Transverse colon (tissue), 4 donors: ENCODE measurements around the gene SLC29A1. TPM values are rescaled to one million over a fixed set of nuclear protein-coding genes. Genes with fewer than 3 reads are reported as not detected.

Source experiments
- DNase-seq: peaks from one replicate; pipeline ENCODE4 v3.0.0-alpha.2; 2019
- H3K27ac ChIP-seq, 4 donors: fragments of 200-600 bp; sonication (generic); 2 replicates each; pipeline ENCODE4 v1.5.1; 2016 to 2018; ENCODE audit warnings: inconsistent platforms in 4 of 4
- H3K27me3 ChIP-seq: fragments of 200-600 bp; sonication (generic); 2 replicates; pipeline ENCODE4 v1.5.1; 2017; ENCODE audit warnings: inconsistent platforms
- H3K36me3 ChIP-seq, 4 donors: fragments of 200-600 bp; sonication (generic); 2 replicates each; pipeline ENCODE4 v1.5.1; 2017 to 2019; ENCODE audit warnings: inconsistent platforms in 4 of 4
- H3K4me1 ChIP-seq, 4 donors: fragments of 200-600 bp; sonication (generic); 2 replicates each; pipeline ENCODE4 v1.5.1; 2017 to 2020; ENCODE audit warnings: inconsistent platforms in 4 of 4
- H3K4me3 ChIP-seq, 4 donors: fragments of 200-600 bp; sonication (generic); 1 replicate in 1 of 4; 2 replicates in 3 of 4; pipeline versions ENCODE4 v1.5.1 to v1.6.1; 2017 to 2019; ENCODE audit warnings: inconsistent platforms in 4 of 4
- H3K9me3 ChIP-seq, 2 donors: fragments of 200-600 bp; sonication (generic); 2 replicates each; pipeline ENCODE4 v1.5.1; 2017 to 2019; ENCODE audit warnings: inconsistent platforms in 2 of 2
- EP300 ChIP-seq: sonication (generic); formaldehyde crosslinking; IDR thresholded peaks from one replicate; pipeline ENCODE4 v1.6.1; 2017; ENCODE audit warnings: antibody characterized with exemption, low read depth
- POLR2A ChIP-seq: fragments of 450-650 bp; IDR thresholded peaks from one replicate; pipeline ENCODE4 v1.6.1; 2016; ENCODE audit warnings: antibody characterized with exemption, mild to moderate bottlenecking, moderate library complexity
- POLR2AphosphoS5 ChIP-seq, 3 donors: sonication (generic); formaldehyde crosslinking; IDR thresholded peaks; one replicate each; pipeline ENCODE4 v1.6.1; 2016; ENCODE audit warnings: antibody characterized with exemption in 3 of 3
- WGBS, 2 donors: methylation state at CpG; one replicate each; pipeline ENCODE4 v1.1.5; 2018; ENCODE audit warnings: low coverage in 1 of 2; 5-methylcytosine and 5-hydroxymethylcytosine counted together
- in situ Hi-C, 4 donors: fragments of 200-750 bp; cut with MboI; loops; one replicate each; pipeline versions ENCODE4 v1.15.0 to v1.15.1; 2017; ENCODE audit warnings: low sequenced_read_pairs in 3 of 4, low pct_ligation_motif_present in 1 of 4, low pct_unique_long_range_greater_than_20kb in 1 of 4
- intact Hi-C: fragments of 100-400 bp; cut with DNase I; formaldehyde crosslinking; loops from one replicate; pipeline ENCODE4 v1.15.1; 2023; ENCODE audit warnings: low total_unique reads
- total RNA-seq, 4 donors: library from RNA; depleted of rRNA; stranded (reverse); fragments of >200 nt; gene quantifications; one replicate each; pipeline ENCODE4 v1.1.0, GENCODE V29; 2016
- TF ChIP-seq, protein P1 (sequence below), 5 experiments: fragments of 200-600 bp in 3 of 5; fragments of 450-650 bp in 2 of 5; sonication (generic) in 3 of 5; IDR thresholded peaks; 1 replicate in 2 of 5; 2 replicates in 3 of 5; pipeline ENCODE4 v1.5.1; 2016 to 2017; ENCODE audit warnings: antibody characterized with exemption in 5 of 5, inconsistent platforms in 3 of 5, mild to moderate bottlenecking in 2 of 5, moderate library complexity in 1 of 5

Gene SLC29A1
- total RNA-seq, 4 donors from 2014 or later = 25.1 to 45.2 (median 35.6) TPM

DNA sequence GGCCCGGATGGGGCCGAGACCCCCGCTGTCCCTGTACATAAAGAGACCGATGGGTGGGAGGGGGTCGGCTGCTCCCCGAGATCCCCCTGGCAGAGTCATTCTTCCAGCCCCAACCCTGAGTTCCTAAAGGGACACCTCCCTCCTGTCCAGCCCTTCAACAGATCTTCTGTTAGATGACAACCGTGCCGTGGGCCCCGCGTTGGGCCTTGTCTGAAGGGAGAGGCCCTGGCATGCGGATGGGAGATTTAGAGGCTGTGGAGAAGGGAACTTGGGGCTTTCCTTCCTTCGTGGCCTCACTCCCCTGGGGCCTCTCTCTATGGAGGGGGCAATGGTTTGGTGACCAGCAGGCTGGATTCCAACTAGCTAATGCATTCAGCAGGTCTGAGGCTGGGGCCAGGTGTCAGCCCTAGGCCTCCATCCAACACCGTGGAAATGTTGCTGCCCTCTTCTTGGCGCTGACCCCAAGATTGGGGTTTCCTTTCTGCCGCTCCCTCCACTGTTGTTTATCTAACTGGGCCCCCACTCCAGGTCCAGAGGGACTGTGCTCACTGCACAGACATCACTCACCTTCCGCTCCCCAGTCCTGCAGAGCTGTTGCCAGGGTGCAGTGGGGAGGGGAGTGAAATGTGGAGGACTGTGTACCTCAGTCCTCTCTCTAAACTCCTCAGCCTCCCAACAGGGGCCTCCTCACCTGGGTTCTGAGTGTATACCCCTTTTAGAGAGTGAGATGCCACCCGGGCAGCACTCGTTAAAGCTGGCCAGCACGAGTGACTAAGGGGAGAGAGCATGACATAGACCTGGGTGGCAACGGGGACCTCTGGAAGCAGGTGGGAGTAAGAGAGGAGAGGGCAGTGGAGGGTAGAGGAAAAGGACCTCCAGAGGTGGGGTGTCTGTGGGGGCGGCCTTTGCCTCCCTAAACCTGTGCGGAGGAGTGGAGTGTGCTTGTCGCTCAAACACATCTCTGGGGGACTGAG lies 53.6 kb downstream of the SLC29A1 start:
- H3K4me3 ChIP-seq = no peak overlapping the region
- no peak overlapping the region for H3K27ac ChIP-seq
- DNase-seq = no peak
- TF ChIP-seq POLR2A (no peak), POLR2AphosphoS5 (IDR thresholded peaks at IDR 0.05) (no peak), EP300 (no peak)
- TF ChIP-seq, protein P1, sequence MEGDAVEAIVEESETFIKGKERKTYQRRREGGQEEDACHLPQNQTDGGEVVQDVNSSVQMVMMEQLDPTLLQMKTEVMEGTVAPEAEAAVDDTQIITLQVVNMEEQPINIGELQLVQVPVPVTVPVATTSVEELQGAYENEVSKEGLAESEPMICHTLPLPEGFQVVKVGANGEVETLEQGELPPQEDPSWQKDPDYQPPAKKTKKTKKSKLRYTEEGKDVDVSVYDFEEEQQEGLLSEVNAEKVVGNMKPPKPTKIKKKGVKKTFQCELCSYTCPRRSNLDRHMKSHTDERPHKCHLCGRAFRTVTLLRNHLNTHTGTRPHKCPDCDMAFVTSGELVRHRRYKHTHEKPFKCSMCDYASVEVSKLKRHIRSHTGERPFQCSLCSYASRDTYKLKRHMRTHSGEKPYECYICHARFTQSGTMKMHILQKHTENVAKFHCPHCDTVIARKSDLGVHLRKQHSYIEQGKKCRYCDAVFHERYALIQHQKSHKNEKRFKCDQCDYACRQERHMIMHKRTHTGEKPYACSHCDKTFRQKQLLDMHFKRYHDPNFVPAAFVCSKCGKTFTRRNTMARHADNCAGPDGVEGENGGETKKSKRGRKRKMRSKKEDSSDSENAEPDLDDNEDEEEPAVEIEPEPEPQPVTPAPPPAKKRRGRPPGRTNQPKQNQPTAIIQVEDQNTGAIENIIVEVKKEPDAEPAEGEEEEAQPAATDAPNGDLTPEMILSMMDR (IDR thresholded peaks at IDR 0.05) = no peak
- H3K9me3 ChIP-seq = no peaks in the 10 kb centered on the region
- 79% methylated on average over 23 of the region's 23 CpGs; no CpG with 5 or more reads in 1 of the 2 donors for WGBS, 2 donors
- in situ Hi-C loops = no loop called here
- peaks cover 75% of the 10 kb centered on the region for H3K27me3 ChIP-seq
- intact Hi-C loops = loop anchor here (10.0 kb wide), 1 partner anchor 58 kb away; no protein-coding TSS in a partner anchor
- H3K4me1 ChIP-seq = peaks cover 0 to 11% (median 9%) of the 10 kb centered on the region in 4 donors
- H3K36me3 ChIP-seq = no peaks in the 10 kb centered on the region

DNA sequence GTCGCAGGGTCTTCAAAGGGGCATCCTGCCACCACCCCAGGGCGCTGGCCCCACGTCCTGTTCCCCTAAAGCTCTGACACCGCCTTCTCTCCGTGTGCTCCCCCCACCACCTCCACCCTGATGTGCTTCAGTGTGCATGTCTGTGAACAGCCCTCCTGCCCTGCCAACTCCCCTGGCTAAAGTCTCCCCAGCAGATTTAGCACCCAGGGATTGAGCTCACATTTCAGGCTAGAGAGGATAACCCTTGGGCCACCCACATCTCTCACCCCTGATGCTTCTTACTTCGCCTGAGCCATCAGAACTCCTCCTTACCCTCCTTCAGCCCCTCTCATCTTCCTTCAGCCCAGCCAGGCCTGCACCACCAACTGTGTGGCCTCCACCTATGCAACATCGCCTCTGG lies 54.4 kb downstream of the SLC29A1 start:
- Histone ChIP-seq H3K36me3 (no peaks in the 10 kb centered on the region), H3K9me3 (no peaks in the 10 kb centered on the region), H3K4me3 (no peak overlapping the region), H3K27ac (no peak overlapping the region), H3K4me1 (peaks cover 0 to 11% (median 9%) of the 10 kb centered on the region in 4 donors), H3K27me3 (peaks cover 67% of the 10 kb centered on the region)
- TF ChIP-seq POLR2AphosphoS5 (IDR thresholded peaks at IDR 0.05) = no peak
- TF ChIP-seq, protein P1 (IDR thresholded peaks at IDR 0.05) = no peak
- no peak for TF ChIP-seq EP300
- no peak for TF ChIP-seq POLR2A
- intact Hi-C loops = loop anchor here (10.0 kb wide), 1 partner anchor 57 kb away; no protein-coding TSS in a partner anchor
- DNase-seq = no peak
- in situ Hi-C loops = no loop called here
- 80 to 87% methylated on average over 3 to 7 of the region's 7 CpGs for WGBS, 2 donors

DNA sequence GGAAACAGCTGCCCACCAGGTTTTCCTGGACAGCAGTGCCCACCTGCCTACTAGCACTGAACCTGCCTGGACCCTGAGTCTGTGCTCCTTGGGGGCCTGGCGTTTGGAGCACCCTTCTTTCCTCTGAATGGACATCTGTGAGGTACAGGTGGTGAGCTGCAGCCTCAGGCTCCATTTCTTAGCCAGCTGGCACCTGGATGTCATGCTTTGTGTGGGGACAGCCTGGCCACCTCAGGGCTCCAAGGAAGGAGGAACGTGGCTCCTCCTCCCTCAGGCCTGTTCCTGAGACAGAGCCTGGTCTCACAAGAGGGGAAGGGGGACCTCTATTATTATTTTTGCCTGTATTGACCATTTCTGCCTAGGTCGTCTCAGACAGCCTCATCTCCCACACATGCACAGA lies 54.9 kb downstream of the SLC29A1 start:
- H3K36me3 ChIP-seq = no peaks in the 10 kb centered on the region
- DNase-seq = no peak
- in situ Hi-C loops = no loop called here
- H3K9me3 ChIP-seq = no peaks in the 10 kb centered on the region
- intact Hi-C loops = loop anchor here (10.0 kb wide), 1 partner anchor 56 kb away; no protein-coding TSS in a partner anchor
- H3K27ac ChIP-seq = no peak overlapping the region
- H3K27me3 ChIP-seq = peaks cover 62% of the 10 kb centered on the region
- H3K4me3 ChIP-seq = no peak overlapping the region
- TF ChIP-seq POLR2AphosphoS5 (IDR thresholded peaks at IDR 0.05) (no peak), POLR2A (no peak), EP300 (no peak)
- TF ChIP-seq, protein P1 (IDR thresholded peaks at IDR 0.05) = no peak
- WGBS, 2 donors = 44 to 66% methylated on average over 1 to 3 of the region's 3 CpGs
- peaks cover 0 to 11% (median 9%) of the 10 kb centered on the region in 4 donors for H3K4me1 ChIP-seq
